Caco-2 (cell line): ENCODE data around the gene UPK1B. TPM values are rescaled to one million over a fixed set of nuclear protein-coding genes. Genes with fewer than 3 reads are reported as not detected.
"Not testable (repeated sequence)": the region's sequence is repeated elsewhere in the genome, so short reads cannot be mapped to it uniquely, and the experiment has no call there.

Experiments used
- BruUV-seq: library from RNA; stranded (reverse); fragments of 400-500 nt; replicated peaks from 2 replicates; lab custom pipeline; 2021; lab: Mats Ljungman, UMichigan
- CTCF ChIA-PET: fragments of 300-600 bp; sonication (Branson Sonifier 250); formaldehyde crosslinking; loops from one replicate; lab custom pipeline; 2022; ENCODE audit warnings: antibody characterized with exemption; lab: Charles Lee
- POLR2A ChIA-PET: fragments of 300-600 bp; sonication (Branson Sonifier 250); formaldehyde crosslinking; loops from one replicate; lab custom pipeline; 2022; ENCODE audit warnings: antibody characterized with exemption; lab: Charles Lee
- DNase-seq, 2 experiments: peaks; one replicate each; pipeline versions ENCODE4 v3.0.0 to v3.0.0-alpha.2; 2020 to 2022
- H3K27me3 ChIP-seq: replicated peaks from 2 replicates; pipeline ENCODE4 v1.6.0; 2011; ENCODE audit warnings: low read length; ENCODE audit not compliant: control insufficient read depth, insufficient read depth
- H3K36me3 ChIP-seq: 2 replicates; pipeline ENCODE4 v1.5.1; 2011; ENCODE audit warnings: low read length; ENCODE audit not compliant: control insufficient read depth, insufficient read depth
- H3K4me1 ChIP-seq: fragments of 250-450 bp; sonication (Bioruptor Pico); 2 replicates; pipeline ENCODE4 v1.5.1; 2020; ENCODE audit warnings: mild to moderate bottlenecking
- H3K4me3 ChIP-seq: 2 replicates; pipeline ENCODE4 v1.5.1; 2011; ENCODE audit warnings: low read depth, mild to moderate bottlenecking, control low read depth, low read length
- H3K9me3 ChIP-seq: fragments of 250-450 bp; sonication (Bioruptor Pico); 2 replicates; pipeline ENCODE4 v1.5.1; 2020; ENCODE audit warnings: mild to moderate bottlenecking, moderate library complexity
- H3K27ac Mint-ChIP-seq: one replicate; pipeline ENCODE4 v1.8.0; 2022; ENCODE audit warnings: mixed read lengths; ENCODE audit not compliant: unreplicated experiment
- H3K27me3 Mint-ChIP-seq: one replicate; pipeline ENCODE4 v1.8.0; 2022; ENCODE audit warnings: mixed read lengths; ENCODE audit not compliant: insufficient read depth, unreplicated experiment
- H3K36me3 Mint-ChIP-seq: one replicate; pipeline ENCODE4 v1.8.0; 2022; ENCODE audit warnings: mild to moderate bottlenecking, mixed read lengths; ENCODE audit not compliant: insufficient read depth, unreplicated experiment
- H3K4me1 Mint-ChIP-seq: one replicate; pipeline ENCODE4 v1.8.0; 2022; ENCODE audit warnings: low read depth, mixed read lengths; ENCODE audit not compliant: unreplicated experiment
- H3K4me3 Mint-ChIP-seq: one replicate; pipeline ENCODE4 v1.8.0; 2022; ENCODE audit warnings: mild to moderate bottlenecking, moderate library complexity, mixed read lengths; ENCODE audit not compliant: unreplicated experiment
- H3K9me3 Mint-ChIP-seq: one replicate; pipeline ENCODE4 v1.8.0; 2022; ENCODE audit warnings: mixed read lengths; ENCODE audit not compliant: unreplicated experiment
- CTCF ChIP-seq, 2 experiments: fragments of 200-600 bp in 1 of 2; IDR thresholded peaks; 1 replicate in 1 of 2; 2 replicates in 1 of 2; pipeline versions ENCODE4 v1.5.1 to v1.8.0; 2011 to 2022; ENCODE audit warnings: antibody characterized with exemption in 1 of 2, control low read depth in 1 of 2, inconsistent platforms in 1 of 2, low read depth in 1 of 2, low read length in 1 of 2, mild to moderate bottlenecking in 1 of 2, moderate library complexity in 1 of 2; ENCODE audit not compliant: insufficient read depth in 1 of 2, severe bottlenecking in 1 of 2, unreplicated experiment in 1 of 2
- intact Hi-C: fragments of 100-400 bp; cut with micrococcal nuclease; formaldehyde crosslinking; loops from one replicate; pipeline ENCODE4 v1.10.0; 2022; ENCODE audit not compliant: unreplicated experiment
- total RNA-seq: library from RNA; stranded (reverse); gene quantifications from 2 replicates; pipeline ENCODE4 v1.2.3, GENCODE V29; 2022

The UPK1B gene
- total RNA-seq, 1 experiment from 2014 or later = 0.50 TPM

- Histone ChIP-seq H3K27me3 (no peaks in the 10 kb centered on the region), H3K9me3 (no peaks in the 10 kb centered on the region), H3K4me3 (peak overlapping the region; percentile 66), H3K4me1 (peaks cover 23% of the 10 kb centered on the region), H3K36me3 (no peaks in the 10 kb centered on the region)
- no peaks in the 10 kb centered on the region for H3K9me3 Mint-ChIP-seq
- peak; percentile 88 to 92 for DNase-seq
- H3K36me3 Mint-ChIP-seq = peaks cover 27% of the 10 kb centered on the region
- POLR2A ChIA-PET = interaction anchor here (0.6 to 2.1 kb wide), 8 partner anchors 12 to 223 kb away, joined by 3 to 25 read pairs (median 4); partner anchors contain the start of gene TMEM39A
- peak overlapping the region; percentile 91 for H3K27ac Mint-ChIP-seq
- intact Hi-C loops = loop anchor here (1.0 kb wide), 3 partner anchors 17 to 56 kb away; no protein-coding TSS in a partner anchor
- no peaks in the 10 kb centered on the region for H3K27me3 Mint-ChIP-seq
- H3K4me1 Mint-ChIP-seq = peaks cover 6% of the 10 kb centered on the region
- H3K4me3 Mint-ChIP-seq = peak overlapping the region; percentile 85
- CTCF ChIA-PET = interaction anchor here (1.0 to 2.1 kb wide), 9 partner anchors 13 to 441 kb away, joined by 3 to 30 read pairs (median 6); partner anchors contain the start of gene TEX55
- BruUV-seq = no TSS peak
- no peak for TF ChIP-seq CTCF (IDR thresholded peaks at IDR 0.05; ENCODE audit: insufficient read depth in 1 of 2, low read depth in 1 of 2, low read length in 1 of 2, severe bottlenecking in 1 of 2, unreplicated experiment in 1 of 2)
These were observed 66.7 kb downstream of the UPK1B start for GRCh38 chr3:119240101-119240590.

- POLR2A ChIA-PET = interaction anchor here (0.6 to 2.1 kb wide), 11 partner anchors 13 to 476 kb away, joined by 3 to 25 read pairs (median 4); partner anchors contain the start of genes TEX55 and TMEM39A
- peak within 1 kb of the TSS; percentile 91 for H3K27ac Mint-ChIP-seq
- peaks cover 20% of the 10 kb centered on the region for H3K36me3 Mint-ChIP-seq
- H3K9me3 ChIP-seq = no peaks in the 10 kb centered on the region
- no peaks in the 10 kb centered on the region for H3K27me3 ChIP-seq
- CTCF ChIA-PET = interaction anchor here (0.6 to 2.1 kb wide), 17 partner anchors 9 to 441 kb away, joined by 3 to 30 read pairs (median 4); partner anchors contain the start of gene TEX55
- TSS peak; percentile 85 for BruUV-seq
- no peaks in the 10 kb centered on the region for H3K36me3 ChIP-seq
- no peak for TF ChIP-seq CTCF (IDR thresholded peaks at IDR 0.05; ENCODE audit: insufficient read depth in 1 of 2, low read depth in 1 of 2, low read length in 1 of 2, severe bottlenecking in 1 of 2, unreplicated experiment in 1 of 2)
- peaks cover 6% of the 10 kb centered on the region for H3K4me1 Mint-ChIP-seq
- peak within 1 kb of the TSS; percentile 85 for H3K4me3 Mint-ChIP-seq
- H3K4me3 ChIP-seq = peak within 1 kb of the TSS; percentile 66
- DNase-seq = peak; percentile 90 to 94
- H3K9me3 Mint-ChIP-seq = no peaks in the 10 kb centered on the region
- intact Hi-C loops = loop anchor here (1.0 kb wide), 8 partner anchors 16 to 359 kb away; partner anchors contain the start of gene IGSF11
- no peaks in the 10 kb centered on the region for H3K27me3 Mint-ChIP-seq
- H3K4me1 ChIP-seq = peaks cover 17% of the 10 kb centered on the region
These were observed 67.4 kb downstream of the UPK1B start, which contains the start of gene B4GALT4 for GRCh38 chr3:119240591-119241434. Gene B4GALT4, minus strand, starts transcription at chr3:119240878. Its CDS starts 10,779 bp downstream, at chr3:119230099.

- H3K4me1 Mint-ChIP-seq, H3K36me3 ChIP-seq, H3K27me3 Mint-ChIP-seq, H3K9me3 ChIP-seq, intact Hi-C loops, H3K27me3 ChIP-seq, H3K4me3 ChIP-seq, H3K4me3 Mint-ChIP-seq, POLR2A ChIA-PET, H3K36me3 Mint-ChIP-seq, DNase-seq, H3K27ac Mint-ChIP-seq, H3K9me3 Mint-ChIP-seq, BruUV-seq: not testable (repeated sequence)
- CTCF ChIA-PET = interaction anchor here (1.8 to 2.0 kb wide), 3 partner anchors 31 to 110 kb away, joined by 15 to 30 read pairs (median 26); partner anchors contain the start of gene TEX55
- peaks cover 15% of the 10 kb centered on the region for H3K4me1 ChIP-seq
These were observed 69.1 kb downstream of the UPK1B start for GRCh38 chr3:119242387-119243057.

- H3K4me3 ChIP-seq, H3K9me3 Mint-ChIP-seq, H3K27me3 ChIP-seq, intact Hi-C loops, DNase-seq, CTCF ChIA-PET, POLR2A ChIA-PET, H3K9me3 ChIP-seq, H3K36me3 Mint-ChIP-seq, H3K4me1 Mint-ChIP-seq, H3K27ac Mint-ChIP-seq, H3K4me3 Mint-ChIP-seq, H3K27me3 Mint-ChIP-seq, BruUV-seq, H3K36me3 ChIP-seq: not testable (repeated sequence)
- peaks cover 15% of the 10 kb centered on the region for H3K4me1 ChIP-seq
These were observed 69.7 kb downstream of the UPK1B start for GRCh38 chr3:119243058-119243529.
